RKO (cell line): ENCODE data around the gene ZNF784.

Source experiments
- DNase-seq: peaks from one replicate; pipeline ENCODE4 v3.0.0-alpha.2; 2016; ENCODE audit warnings: low spot score

ZNF784 gene

GRCh38 chr19:55620410-55621204 is 3.8 kb downstream of the ZNF784 start:
- no peak for DNase-seq

GRCh38 chr19:55619286-55619685 is 5.1 kb downstream of the ZNF784 start:
- no peak for DNase-seq

- DNase-seq: no peak
Observed at GRCh38 chr19:55618426-55618825, 5.9 kb downstream of the ZNF784 start.

- no peak for DNase-seq
Observed at GRCh38 chr19:55617426-55617825, 6.9 kb downstream of the ZNF784 start.

GRCh38 chr19:55616395-55616875 is 7.9 kb downstream of the ZNF784 start:
- no peak for DNase-seq

- no peak for DNase-seq
Observed at GRCh38 chr19:55615543-55616394, 8.6 kb downstream of the ZNF784 start.

- DNase-seq: no peak
Observed at GRCh38 chr19:55614711-55615542, 9.4 kb downstream of the ZNF784 start.

- DNase-seq: no peak
Observed at GRCh38 chr19:55613930-55614710, 10.2 kb downstream of the ZNF784 start.

- no peak for DNase-seq
Observed at GRCh38 chr19:55613396-55613795, 11.0 kb downstream of the ZNF784 start.

GRCh38 chr19:55611983-55612645 is 12.3 kb downstream of the ZNF784 start:
- no peak for DNase-seq

- no peak for DNase-seq
Observed at GRCh38 chr19:55611300-55611982, 12.9 kb downstream of the ZNF784 start.

- no peak for DNase-seq
Observed at GRCh38 chr19:55609326-55609725, 15.0 kb downstream of the ZNF784 start.

GRCh38 chr19:55606817-55607216 is 17.5 kb downstream of the ZNF784 start:
- DNase-seq: no peak

- no peak for DNase-seq
Observed at GRCh38 chr19:55606471-55606787, 17.9 kb downstream of the ZNF784 start.

- peak; percentile 87 for DNase-seq
Observed at GRCh38 chr19:55605637-55606470, 18.5 kb downstream of the ZNF784 start, which contains the start of gene ZNF865. Gene ZNF865, plus strand, starts transcription at chr19:55605647. Its CDS starts 7,972 bp downstream, at chr19:55613619.

- DNase-seq: peak; percentile 98
Observed at GRCh38 chr19:55605207-55605636, 19.1 kb downstream of the ZNF784 start.

- DNase-seq: no peak
Observed at GRCh38 chr19:55603581-55604292, 20.6 kb downstream of the ZNF784 start.

GRCh38 chr19:55603115-55603514 is 21.3 kb downstream of the ZNF784 start:
- no peak for DNase-seq
